HG02943 (cell line): Measurements from ENCODE around the gene OGA.

Experiments used
- ATAC-seq: cut with Tn5 transposase; IDR thresholded peaks from one replicate; pipeline ENCODE4 v1.9.1; 2021; ENCODE audit warnings: mild to moderate bottlenecking, low read depth, moderate library complexity; ENCODE audit not compliant: unreplicated experiment

OGA gene

DNA sequence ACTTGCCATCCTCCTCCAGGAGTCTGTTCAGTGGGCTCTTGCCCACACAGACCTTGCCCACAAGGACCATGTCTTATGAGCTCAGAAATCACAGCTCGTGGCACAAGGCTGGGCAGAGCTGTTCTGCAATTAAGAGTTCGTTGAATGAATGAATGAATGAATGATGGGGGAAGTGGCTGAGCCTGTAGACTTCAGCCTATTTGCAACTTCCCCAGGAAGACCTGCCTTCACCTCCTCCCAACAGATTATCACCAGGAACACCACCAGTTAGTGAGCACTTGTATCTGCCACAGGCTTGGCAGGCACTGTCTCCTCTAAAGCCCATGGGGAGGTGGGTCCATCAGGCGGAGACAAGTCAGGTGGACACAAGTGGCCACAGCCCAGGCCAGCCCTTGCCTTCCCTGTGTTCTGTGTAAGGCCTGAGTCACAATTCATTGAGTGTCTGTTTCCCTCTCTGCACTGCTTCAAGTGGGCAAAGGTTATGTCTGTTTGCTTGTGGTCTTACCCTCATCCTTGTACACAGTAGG is 40.6 kb downstream of the OGA start:
- ATAC-seq = no peak

DNA sequence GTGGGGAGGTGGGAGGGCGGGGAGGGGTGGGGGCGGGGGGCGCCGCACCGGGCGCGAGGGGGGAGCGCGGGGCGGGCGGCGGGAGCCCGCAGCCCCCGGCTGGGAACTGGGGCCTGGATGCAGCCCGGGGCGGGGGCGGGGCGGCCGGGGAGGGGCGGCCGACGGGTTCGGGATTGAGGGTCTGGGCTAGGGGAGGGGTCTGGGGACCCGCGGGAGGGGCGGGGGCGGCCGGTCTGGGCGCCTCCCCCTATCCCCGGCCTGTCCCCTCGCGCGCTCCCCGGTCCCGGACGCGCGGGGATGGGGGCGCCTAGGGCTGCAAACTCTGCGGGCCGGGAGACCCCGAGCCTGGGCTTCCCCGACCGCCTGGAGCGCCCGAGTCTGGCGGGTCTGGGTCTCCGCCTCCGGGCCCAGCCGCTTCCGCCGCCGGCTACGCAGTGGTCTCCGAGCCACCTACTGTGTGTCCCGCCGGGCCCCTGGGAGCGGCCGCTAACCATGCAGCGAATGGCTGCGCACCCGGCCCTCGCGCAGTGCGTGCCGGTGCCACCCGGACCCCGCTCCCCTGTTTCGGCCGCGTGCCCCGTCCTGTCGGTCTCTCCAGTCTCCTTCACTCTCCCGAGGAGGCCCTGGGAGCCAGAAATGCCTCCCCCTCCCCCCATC is 42.0 kb downstream of the OGA start:
- no peak for ATAC-seq

DNA sequence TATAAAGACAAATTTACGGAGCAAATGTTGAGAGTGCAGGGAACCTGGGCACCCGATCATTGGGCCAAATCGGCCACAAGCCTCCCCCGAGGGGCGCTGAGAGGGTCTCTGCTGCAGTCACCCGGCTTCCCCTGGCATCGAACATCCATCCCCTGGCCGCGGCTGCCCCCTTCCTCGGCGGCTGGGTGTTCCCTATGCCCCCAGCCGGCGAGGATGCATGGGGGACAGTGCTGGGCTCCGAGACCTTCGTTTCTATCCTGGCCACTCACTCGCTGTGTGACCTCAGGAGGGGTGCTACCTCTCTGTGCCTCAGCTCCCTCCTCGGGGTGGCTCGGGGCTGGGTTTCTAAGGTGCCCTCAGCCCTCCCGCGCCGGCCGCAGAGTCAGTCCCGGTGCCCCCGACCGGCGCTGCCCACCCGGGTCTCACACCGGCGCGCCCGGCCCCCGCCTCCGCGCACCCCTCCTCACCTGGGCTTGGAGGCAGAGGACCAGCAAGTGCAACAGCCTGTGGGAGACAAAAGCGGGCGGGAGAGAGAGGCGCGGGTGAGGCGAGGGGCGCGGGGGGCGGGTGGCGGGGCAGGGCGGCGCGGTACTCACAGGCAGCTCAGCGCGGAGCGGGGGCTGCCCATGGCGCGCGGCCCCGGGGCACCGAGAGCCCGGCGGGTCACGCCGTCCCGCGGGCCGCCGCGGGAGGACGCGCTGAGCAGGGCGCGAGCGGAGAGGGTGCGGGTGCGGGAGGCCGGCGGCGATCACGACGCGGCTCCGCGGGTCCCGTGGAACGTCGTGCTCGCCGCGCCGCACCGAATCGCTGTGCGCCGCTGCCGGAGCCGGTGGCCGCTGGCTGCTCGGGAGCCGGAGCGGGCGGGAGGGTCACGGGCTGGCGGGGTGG is 42.7 kb downstream of the OGA start, which contains the start of gene FGF8:
TSS of gene FGF8 (minus strand) at position 842 of the 888 bp plus-strand sequence. CDS start at position 628, 214 bp downstream.
- no peak for ATAC-seq

DNA sequence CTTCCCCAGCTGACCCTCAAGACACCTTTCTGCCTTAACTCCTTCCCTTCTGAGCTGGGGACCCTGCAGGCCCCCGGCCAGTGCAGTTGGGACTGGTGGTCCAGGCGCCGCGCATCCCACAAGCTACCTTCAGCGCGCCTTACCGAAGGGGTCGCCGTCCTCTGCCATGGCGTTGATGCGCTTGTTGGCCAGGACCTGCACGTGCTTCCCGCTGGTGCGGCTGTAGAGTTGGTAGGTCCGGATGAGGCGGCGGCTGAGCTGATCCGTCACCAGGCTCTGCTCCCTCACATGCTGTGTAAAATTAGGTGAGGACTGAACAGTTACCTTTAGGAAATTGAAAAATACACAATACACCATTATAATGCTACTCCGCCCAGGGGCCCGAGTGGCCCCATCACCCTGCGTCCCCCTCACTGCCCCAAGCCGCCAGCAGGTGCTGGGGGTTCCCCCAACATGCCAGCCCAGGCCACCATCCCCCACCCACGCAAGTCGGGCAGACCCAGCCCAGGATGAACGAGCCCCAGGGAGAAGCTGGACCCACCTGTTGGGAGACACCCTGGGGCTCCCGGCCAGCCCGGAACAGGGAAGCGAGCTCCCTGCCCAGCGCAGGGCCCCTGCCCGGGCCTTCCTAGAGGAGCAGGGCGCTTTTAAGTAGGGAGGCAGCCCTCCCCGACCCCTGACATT is 43.5 kb downstream of the OGA start:
- no peak for ATAC-seq

DNA sequence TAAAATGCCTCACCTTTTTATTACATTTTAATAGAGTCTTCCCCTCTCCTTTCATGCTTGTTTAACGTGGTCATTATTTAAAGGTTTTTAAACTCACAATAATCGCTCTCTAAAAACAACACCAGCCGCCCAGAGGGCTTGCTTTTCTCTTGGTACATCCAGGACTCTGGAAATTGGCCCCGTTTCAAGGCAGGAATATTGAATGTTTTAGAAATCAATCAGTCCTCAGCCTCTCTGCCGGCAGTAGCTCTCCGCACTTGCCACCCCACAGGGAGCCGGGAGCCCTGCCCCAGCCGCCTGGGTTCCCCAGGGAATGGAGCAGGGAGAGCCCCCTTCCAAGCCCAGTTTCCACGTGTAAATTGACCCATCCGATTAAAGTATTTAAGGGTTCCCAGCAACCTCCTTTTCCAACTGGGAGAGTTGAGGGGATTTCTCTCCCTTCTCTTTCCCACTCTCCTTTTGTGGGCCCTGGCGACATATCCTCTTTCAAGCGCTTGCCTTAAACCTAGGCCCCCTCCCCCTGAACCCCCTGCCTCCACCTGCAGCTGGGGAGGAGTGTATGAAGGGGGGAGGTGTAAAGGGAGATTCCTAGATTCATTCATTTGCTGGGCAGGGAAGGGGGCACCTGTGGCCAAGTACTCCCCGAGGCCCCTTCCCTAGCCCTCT is 44.2 kb downstream of the OGA start:
- ATAC-seq = no peak

DNA sequence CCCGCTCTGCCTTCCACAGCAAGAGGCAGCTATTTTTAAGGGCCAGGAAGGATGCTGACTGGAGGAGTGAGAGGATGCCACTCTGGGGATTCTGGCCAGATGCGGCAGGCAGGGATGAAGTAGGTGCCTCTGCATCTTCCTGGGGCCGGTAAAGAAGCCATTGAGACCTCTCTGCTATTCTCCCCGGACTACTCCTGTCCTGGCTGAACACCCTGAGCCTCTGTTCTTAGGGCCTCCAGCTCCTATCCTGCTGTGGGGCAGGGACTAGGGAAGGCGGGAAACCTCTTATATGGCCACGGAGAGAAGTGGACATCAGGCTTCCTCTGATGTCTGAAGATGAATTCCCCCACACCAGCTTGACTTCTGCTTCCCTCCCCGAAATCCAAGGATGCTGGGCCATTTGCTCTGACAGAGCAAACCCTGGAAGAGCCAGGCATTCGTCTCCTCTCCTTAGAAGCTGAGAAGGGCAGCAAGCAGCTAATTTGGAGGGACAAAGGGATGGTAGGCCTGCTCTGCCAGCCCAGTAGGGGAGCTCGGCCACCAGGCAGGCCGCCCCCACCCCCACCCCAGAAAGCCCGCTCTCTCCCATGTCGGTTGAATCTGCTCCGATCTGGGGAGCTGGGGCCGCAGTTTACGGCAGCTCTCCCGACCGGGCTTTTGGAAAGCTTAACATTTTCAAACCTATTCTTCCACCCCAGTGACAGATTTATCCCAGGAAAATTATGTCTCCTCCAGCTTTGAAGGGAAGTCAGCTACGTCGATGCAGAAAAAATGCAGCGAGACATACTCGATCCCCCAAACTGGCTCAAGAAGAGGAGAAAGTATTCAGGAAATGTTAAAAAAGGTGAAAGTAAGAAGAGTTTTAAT is 45.1 kb downstream of the OGA start:
- ATAC-seq = no peak

DNA sequence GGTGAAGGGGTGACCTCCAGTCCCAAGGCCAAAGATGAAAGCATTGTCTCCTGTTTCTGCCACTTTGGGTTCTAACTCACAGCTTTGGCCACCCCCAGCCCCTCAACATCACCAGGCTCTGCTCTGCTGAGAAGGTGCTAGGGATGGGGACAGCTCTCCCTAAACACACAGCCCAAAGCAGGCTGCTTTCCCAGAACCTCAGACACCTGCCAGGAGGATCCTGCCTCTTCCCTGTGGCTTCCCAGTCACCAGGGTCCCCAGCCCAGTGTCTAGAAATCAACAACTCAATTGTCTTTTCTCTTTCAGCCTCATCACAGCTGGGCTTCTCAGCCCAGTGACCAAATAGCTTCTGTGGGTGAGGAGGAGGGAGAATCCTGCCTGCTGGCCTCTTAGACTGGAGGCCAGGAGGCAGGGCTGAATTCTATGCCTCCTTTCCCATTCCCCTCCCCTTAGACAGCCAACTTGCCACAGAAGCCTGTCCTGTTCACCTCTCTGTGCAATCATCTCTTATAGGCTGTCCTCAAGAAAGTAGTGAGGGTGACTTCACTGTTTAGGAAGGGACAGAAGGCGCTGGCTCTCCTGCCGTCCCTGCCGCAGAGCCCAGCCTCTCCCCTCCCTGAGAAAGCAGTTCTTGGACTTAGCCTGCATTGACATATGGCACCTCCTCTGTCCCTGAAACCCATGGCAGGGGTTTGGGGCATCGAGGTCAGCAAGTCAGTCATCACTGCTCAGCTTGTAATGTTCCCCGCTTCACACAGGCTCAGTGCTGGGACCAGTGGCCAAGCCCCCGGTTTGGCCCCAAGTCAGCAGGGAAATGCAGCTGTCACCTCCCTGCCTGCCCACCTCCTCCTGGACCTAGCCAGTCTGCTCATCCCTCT is 46.0 kb downstream of the OGA start:
- no peak for ATAC-seq

DNA sequence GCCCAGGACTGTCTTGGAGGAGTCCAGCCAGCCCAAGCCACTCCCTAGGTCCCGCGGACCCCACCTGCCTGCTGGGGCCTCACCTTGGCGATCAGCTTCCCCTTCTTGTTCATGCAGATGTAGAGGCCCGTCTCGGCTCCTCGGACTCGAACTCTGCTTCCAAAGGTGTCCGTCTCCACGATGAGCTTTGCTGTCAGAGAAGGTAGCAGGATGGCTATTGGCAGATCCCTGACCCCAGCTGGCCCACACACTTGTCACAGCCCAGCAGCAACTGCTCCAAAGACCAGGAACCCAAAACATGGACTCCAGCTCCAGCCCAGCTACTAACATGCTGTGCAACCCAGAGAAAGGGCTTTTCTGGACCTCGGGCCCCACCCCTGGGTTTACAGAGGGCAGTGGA is 46.9 kb downstream of the OGA start:
- no peak for ATAC-seq

DNA sequence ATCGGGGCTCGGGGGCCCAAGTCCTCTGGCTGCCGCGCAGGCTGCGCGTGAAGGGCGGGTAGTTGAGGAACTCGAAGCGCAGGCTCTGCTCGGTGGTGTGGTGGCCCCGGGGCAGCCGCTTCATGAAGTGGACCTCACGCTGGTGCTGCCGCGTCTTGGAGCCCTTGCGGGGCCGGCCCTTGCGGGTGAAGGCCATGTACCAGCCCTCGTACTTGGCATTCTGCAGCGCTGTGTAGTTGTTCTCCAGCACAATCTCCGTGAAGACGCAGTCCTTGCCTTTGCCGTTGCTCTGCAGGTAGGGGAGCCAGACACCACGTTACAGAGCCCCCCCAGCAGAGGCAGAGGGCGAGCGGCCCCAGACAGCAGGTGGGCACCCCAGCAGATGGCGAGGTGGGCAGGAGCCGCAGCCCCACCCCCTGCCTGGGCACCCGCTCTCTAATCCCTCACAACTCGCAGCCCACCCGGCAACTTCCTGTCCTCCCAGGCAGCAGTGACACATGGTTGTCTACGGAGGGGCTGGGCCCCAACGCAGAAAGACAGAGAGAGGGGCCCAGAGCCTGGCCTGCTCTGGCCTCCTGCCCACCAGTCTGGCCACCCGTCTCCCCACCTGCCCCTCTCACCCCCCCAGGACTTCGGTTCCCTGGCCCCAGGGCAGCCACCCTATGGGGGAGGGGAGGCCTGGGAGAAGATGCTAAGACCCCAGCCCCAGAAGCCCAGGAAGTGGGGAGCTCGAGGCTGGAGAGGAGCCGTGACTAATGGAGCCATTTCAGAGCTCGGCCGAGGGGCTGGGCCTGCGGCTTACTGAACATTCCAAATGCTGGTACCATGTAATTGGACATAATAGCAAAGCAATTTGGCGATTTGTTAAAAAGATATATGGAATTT is 47.7 kb downstream of the OGA start:
- ATAC-seq = no peak

DNA sequence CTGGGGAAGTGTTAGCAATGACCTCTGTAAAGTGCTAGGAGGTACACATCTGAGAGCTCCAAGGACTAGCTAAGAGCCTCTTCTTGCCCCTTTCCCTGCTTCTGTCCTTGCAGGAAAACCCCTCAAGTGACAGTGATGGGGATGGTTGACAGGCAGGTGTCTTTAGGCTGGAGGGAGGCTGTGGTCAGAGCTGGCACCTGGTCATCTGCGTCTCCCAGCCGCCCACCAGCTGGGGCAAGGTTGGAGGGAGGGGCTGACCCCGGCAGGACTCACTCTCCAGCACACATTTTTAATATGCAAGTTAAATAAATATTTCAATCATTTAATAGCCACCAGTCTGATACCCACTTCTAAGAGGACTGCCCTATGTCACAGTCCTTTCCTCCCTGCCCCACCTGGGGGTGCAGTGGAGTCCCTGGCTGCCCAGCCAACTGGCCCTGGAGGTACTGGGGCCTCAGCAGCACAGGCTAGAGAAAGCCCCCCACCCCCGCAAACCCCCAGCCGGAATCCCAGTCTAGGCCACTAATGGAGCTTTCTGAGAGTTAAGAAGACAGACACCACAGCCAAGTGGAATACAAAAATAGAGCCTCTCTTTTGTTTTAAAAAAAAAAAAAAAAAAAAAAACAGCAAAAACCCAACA is 48.6 kb downstream of the OGA start:
- ATAC-seq = no peak

DNA sequence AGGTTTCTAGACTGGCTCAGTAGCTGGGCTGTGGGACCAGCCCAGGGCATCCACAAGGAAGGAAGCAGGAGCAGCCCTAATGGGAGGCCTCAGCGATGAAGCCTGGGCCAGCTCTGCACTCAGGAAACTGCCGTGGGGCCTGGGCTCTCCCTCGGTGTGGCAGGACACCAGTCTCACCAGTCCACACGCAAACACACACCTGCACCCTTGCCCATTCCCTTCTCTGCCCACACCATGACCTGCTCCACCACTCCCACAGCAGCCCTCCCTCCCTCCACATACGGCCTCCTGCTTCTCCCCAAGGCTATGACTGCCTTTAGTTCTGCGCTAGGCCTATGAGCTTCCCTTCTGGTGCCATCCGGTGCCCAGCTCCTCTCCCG is 49.5 kb downstream of the OGA start:
- ATAC-seq = no peak

DNA sequence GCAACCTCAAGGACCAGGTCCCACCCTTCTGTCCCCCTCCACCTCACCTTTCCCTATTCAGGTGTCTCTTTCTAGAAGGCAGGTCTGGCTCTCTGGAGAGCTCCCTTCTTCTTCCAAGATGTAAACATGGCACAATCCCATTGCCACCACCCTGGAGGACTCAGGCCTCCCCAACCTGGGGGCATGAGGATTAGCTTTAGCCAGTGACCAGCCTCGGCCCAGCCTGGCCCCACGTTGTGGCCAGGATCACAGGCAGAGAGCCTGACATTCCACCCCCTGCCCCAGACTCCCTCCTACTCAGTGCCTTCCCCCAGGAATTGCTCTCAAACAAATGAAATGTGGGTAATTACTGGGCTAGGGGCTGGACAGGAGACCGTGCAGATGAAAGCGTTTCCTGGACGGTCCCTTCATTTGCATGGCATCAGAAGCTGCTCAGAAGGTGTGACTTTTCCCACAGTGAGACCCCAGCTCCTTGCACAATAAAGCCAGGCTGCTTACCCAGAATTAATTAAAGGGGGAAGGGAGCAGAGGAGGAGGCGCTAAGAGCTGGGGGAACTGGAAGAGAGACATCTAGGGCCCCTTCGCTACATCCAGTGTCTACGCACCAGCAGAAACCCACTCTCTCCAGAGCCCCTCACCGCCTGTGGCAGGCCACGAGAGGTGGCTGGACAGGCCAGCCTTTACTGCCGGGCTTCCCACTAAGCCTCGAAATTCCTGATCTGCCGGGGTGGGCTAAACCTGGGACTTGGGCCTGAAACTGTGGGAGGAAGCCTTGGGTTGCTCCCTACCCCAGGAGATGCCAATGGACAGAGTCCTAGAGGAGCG is 50.1 kb downstream of the OGA start:
- ATAC-seq = no peak

DNA sequence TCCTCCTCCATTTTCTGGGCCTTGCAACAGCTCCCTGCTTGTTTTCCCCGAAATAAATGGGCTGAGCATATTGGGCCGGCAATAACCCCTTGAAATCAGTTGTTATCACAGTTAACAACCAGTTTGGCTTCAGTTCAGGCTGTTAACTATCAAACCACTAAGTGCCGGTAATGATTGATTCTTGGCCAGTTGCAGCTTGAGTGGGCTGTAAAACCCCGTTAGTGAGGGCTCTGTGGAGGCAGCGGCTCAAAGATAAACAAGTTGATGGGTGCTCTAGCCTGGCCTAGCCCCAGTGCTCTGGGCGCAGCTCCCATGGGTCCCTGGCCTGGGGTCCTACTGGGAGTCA is 50.7 kb downstream of the OGA start:
- no peak for ATAC-seq

DNA sequence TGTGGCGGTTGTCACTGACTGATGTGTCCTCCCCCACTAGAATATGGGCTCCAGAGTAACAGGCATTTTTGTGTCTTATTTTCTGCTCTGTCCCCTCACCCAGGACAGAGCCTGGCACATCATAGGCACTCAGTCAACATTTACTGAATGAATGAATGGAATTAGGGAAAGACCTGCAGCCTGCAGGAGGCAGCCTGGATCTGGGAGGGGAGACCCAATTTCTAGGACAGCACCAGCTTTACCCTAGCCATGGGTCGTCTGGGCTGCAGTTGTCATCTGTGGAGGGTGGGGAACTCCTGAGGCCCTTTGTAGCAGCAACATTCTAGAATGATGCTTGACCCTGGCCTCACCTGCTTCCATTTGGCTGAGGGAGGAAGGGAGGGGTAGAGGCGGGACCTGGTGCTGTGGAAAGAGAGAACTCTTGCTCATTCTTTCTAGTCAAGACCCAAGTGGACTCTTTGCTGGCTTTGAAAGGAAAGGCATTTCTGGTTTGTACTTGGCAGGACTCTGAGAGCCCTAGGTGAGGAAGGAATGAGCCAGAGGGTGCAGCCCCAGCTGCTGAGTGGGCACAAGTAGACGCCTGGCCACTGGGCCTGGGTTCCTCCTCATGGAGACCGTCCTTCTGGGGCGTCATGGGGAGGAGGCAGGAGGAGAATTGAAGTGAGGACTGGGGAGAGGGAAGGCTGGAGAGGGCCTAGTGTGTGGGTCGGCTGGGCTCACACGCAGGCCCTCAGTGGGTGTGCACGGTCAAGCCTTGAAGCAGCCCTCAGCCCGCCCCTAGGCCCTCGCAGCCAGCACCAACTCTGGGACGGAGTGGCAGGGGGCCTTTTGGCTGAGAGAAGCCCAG is 51.3 kb downstream of the OGA start:
- no peak for ATAC-seq

DNA sequence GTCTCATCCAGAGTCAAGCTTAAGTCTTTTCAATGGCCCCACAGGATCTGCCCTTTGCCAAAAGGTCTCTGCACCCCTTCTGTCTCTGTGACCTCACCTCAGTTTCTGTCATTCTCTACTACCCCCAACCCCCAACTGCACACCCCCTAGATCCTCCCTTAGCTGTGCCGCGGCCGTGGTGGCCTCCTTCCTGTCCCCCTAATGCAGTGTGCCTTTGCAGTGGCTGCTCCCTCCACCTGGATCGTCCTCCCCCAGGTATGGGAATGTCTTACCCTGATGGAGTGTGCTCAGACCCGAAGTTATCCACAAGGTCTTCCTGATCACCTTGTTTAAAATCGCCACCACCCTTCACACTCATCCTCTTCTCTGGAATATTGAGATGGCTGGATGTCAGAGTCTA is 51.9 kb downstream of the OGA start:
- ATAC-seq = no peak
